Thymus (tissue), 11 donors: ENCODE results near the gene PRSS53. TPM values are rescaled to one million over a fixed set of nuclear protein-coding genes. Genes with fewer than 3 reads are reported as not detected.
A peak's percentile ranks its signal among the peaks of the same experiment; 100 is the strongest.

Experiments
- DNase-seq, 9 donors: peaks; one replicate each; pipeline ENCODE4 v3.0.0-alpha.2; 2013; ENCODE audit warnings: low spot score in 9 of 9, low read depth in 6 of 9, missing footprints in 1 of 9
- H3K27ac ChIP-seq, 2 donors: one replicate each; pipeline ENCODE4 v1.5.1; 2013; ENCODE audit warnings: control low read depth in 1 of 2, low read depth in 1 of 2, low read length in 1 of 2, mild to moderate bottlenecking in 1 of 2, moderate library complexity in 1 of 2
- H3K27me3 ChIP-seq, 2 donors: one replicate each; pipeline ENCODE4 v1.5.1; 2013; ENCODE audit warnings: low read length in 1 of 2; ENCODE audit not compliant: control insufficient read depth in 2 of 2, insufficient read depth in 1 of 2
- H3K36me3 ChIP-seq, 2 donors: one replicate each; pipeline ENCODE4 v1.5.1; 2013; ENCODE audit warnings: low read length in 1 of 2, mild to moderate bottlenecking in 1 of 2, moderate library complexity in 1 of 2; ENCODE audit not compliant: control insufficient read depth in 2 of 2, insufficient read depth in 2 of 2
- H3K4me1 ChIP-seq, 2 donors: one replicate each; pipeline ENCODE4 v1.5.1; 2013; ENCODE audit warnings: low read length in 2 of 2; ENCODE audit not compliant: control insufficient read depth in 2 of 2, insufficient read depth in 2 of 2
- H3K4me3 ChIP-seq, 2 donors: one replicate each; pipeline ENCODE4 v1.5.1; 2013; ENCODE audit warnings: low read length in 2 of 2, control low read depth in 1 of 2, mild to moderate bottlenecking in 1 of 2
- H3K9me3 ChIP-seq, 2 donors: one replicate each; pipeline ENCODE4 v1.5.1; 2013; ENCODE audit warnings: low read length in 1 of 2, mild to moderate bottlenecking in 1 of 2; ENCODE audit not compliant: control insufficient read depth in 2 of 2, insufficient read depth in 1 of 2
- whole genome bisulfite sequencing: extraction: QIAGEN DNeasy Blood & Tissue Kit; methylation state at CpG from one replicate; pipeline ENCODE4 v1.1.7; 2013; 5-methylcytosine and 5-hydroxymethylcytosine counted together
- polyA plus RNA-seq: library from polyadenylated mRNA; stranded (reverse); fragments of 200-250 nt; gene quantifications from one replicate; pipeline ENCODE4 v1.2.3, GENCODE V29; 2013
- total RNA-seq: library from RNA; stranded (reverse); fragments of 120-200 nt; gene quantifications from one replicate; pipeline ENCODE4 v1.2.4, GENCODE V29; 2013
- donor health status: healthy.

The PRSS53 gene
- total and polyA plus RNA-seq, 2 donors = 0.90 to 2.9 TPM

GRCh38 chr16:31043898-31044481, 44.8 kb downstream of the PRSS53 start:
- no peak overlapping the region for H3K27ac ChIP-seq
- H3K27me3 ChIP-seq = no peaks in the 10 kb centered on the region
- H3K4me1 ChIP-seq = no peaks in the 10 kb centered on the region
- H3K36me3 ChIP-seq = peaks cover 11 to 26% of the 10 kb centered on the region in 2 donors
- WGBS = 95% methylated on average over 4 of the region's 4 CpGs
- DNase-seq = no peak
- no peaks in the 10 kb centered on the region for H3K9me3 ChIP-seq
- H3K4me3 ChIP-seq = no peak overlapping the region

- Histone ChIP-seq H3K9me3 (no peaks in the 10 kb centered on the region), H3K36me3 (peaks cover 16 to 32% of the 10 kb centered on the region in 2 donors), H3K4me3 (no peak overlapping the region), H3K4me1 (no peaks in the 10 kb centered on the region), H3K27ac (no peak overlapping the region), H3K27me3 (no peaks in the 10 kb centered on the region)
- DNase-seq = no peak
- WGBS = 95% methylated on average over 1 of the region's 1 CpG
Observed at GRCh38 chr16:31043352-31043751, 45.4 kb downstream of the PRSS53 start.

- H3K9me3 ChIP-seq = no peaks in the 10 kb centered on the region
- H3K36me3 ChIP-seq = peaks cover 18 to 37% of the 10 kb centered on the region in 2 donors
- H3K27ac ChIP-seq = no peak overlapping the region
- H3K27me3 ChIP-seq = no peaks in the 10 kb centered on the region
- no peak for DNase-seq
- 99% methylated on average over 10 of the region's 10 CpGs for WGBS
- H3K4me1 ChIP-seq = no peaks in the 10 kb centered on the region
- H3K4me3 ChIP-seq = no peak overlapping the region
Observed at GRCh38 chr16:31042866-31043265, 45.9 kb downstream of the PRSS53 start.

- Histone ChIP-seq H3K36me3 (peaks cover 35 to 44% of the 10 kb centered on the region in 2 donors), H3K27me3 (no peaks in the 10 kb centered on the region), H3K4me3 (no peak overlapping the region), H3K4me1 (peaks cover 4 to 5% of the 10 kb centered on the region in 2 donors), H3K9me3 (no peaks in the 10 kb centered on the region), H3K27ac (no peak overlapping the region)
- 100% methylated on average over 2 of the region's 2 CpGs for WGBS
- DNase-seq = no peak
Observed at GRCh38 chr16:31038993-31039392, 49.8 kb downstream of the PRSS53 start.

- no peak overlapping the region for H3K4me3 ChIP-seq
- no peaks in the 10 kb centered on the region for H3K9me3 ChIP-seq
- no peak overlapping the region for H3K27ac ChIP-seq
- H3K4me1 ChIP-seq = peaks cover 4 to 14% of the 10 kb centered on the region in 2 donors
- no peaks in the 10 kb centered on the region for H3K27me3 ChIP-seq
- 63% methylated on average over 2 of the region's 2 CpGs for WGBS
- H3K36me3 ChIP-seq = peaks cover 35 to 37% of the 10 kb centered on the region in 2 donors
- DNase-seq = no peak
Observed at GRCh38 chr16:31036691-31037090, 52.1 kb downstream of the PRSS53 start.

- H3K4me1 ChIP-seq = peaks cover 4 to 14% of the 10 kb centered on the region in 2 donors
- 1% methylated on average over 47 of the region's 47 CpGs for WGBS
Observed at GRCh38 chr16:31033709-31034492, 54.8 kb downstream of the PRSS53 start.

More at GRCh38 chr16:31033709-31034492, 54.8 kb downstream of the PRSS53 start:
- Histone ChIP-seq H3K36me3 (peaks cover 17 to 23% of the 10 kb centered on the region in 2 donors), H3K27me3 (no peaks in the 10 kb centered on the region), H3K9me3 (no peaks in the 10 kb centered on the region), H3K27ac (peak overlapping the region; percentile 67 to 79), H3K4me3 (peak overlapping the region; percentile 73 to 92)
- DNase-seq = peak; percentile 69 to 92 (median 82)

Other genes starting within 250 kb of the PRSS53 start
- gene BCL7C, start 194.9 kb downstream of the PRSS53 start, total RNA-seq = 26.7 TPM
- 29.2 TPM for gene BCL7C, start 194.9 kb downstream of the PRSS53 start, polyA plus RNA-seq
- gene CTF1, start 192.3 kb downstream of the PRSS53 start, total RNA-seq = 0.38 TPM
- 3.8 TPM for gene CTF1, start 192.3 kb downstream of the PRSS53 start, polyA plus RNA-seq
- gene FBXL19, start 165.4 kb downstream of the PRSS53 start, total RNA-seq = 10.2 TPM
- 17.0 TPM for gene FBXL19, start 165.4 kb downstream of the PRSS53 start, polyA plus RNA-seq
- gene ORAI3, start 139.9 kb downstream of the PRSS53 start, total RNA-seq = 12.3 TPM
- 26.4 TPM for gene ORAI3, start 139.9 kb downstream of the PRSS53 start, polyA plus RNA-seq
- 2.4 TPM for gene SETD1A, start 131.2 kb downstream of the PRSS53 start, total RNA-seq
- gene SETD1A, start 131.2 kb downstream of the PRSS53 start, polyA plus RNA-seq = 13.1 TPM
- 3.5 TPM for gene HSD3B7, start 103.7 kb downstream of the PRSS53 start, total RNA-seq
- gene HSD3B7, start 103.7 kb downstream of the PRSS53 start, polyA plus RNA-seq = 8.4 TPM
- gene STX1B, start 78.3 kb downstream of the PRSS53 start, total RNA-seq = 0.19 TPM
- 1.0 TPM for gene STX1B, start 78.3 kb downstream of the PRSS53 start, polyA plus RNA-seq
- 20.0 TPM for gene STX4, start 55.4 kb downstream of the PRSS53 start, total RNA-seq
- gene STX4, start 55.4 kb downstream of the PRSS53 start, polyA plus RNA-seq = 108 TPM
- gene ZNF668, start 14.7 kb downstream of the PRSS53 start, total RNA-seq = 4.3 TPM
- 7.1 TPM for gene ZNF668, start 14.7 kb downstream of the PRSS53 start, polyA plus RNA-seq
- gene ZNF646, start 14.5 kb downstream of the PRSS53 start, total RNA-seq = 12.7 TPM
- gene ZNF646, start 14.5 kb downstream of the PRSS53 start, polyA plus RNA-seq = 8.1 TPM
- gene VKORC1, start 5.9 kb upstream of the PRSS53 start, total RNA-seq = 36.0 TPM
- gene VKORC1, start 5.9 kb upstream of the PRSS53 start, polyA plus RNA-seq = 48.7 TPM
- 9.3 TPM for gene BCKDK, start 19.4 kb upstream of the PRSS53 start, total RNA-seq
- 16.7 TPM for gene BCKDK, start 19.4 kb upstream of the PRSS53 start, polyA plus RNA-seq
- 62.3 TPM for gene KAT8, start 28.7 kb upstream of the PRSS53 start, total RNA-seq
- gene KAT8, start 28.7 kb upstream of the PRSS53 start, polyA plus RNA-seq = 72.9 TPM
- 12.8 TPM for gene PRSS8, start 46.8 kb upstream of the PRSS53 start, total RNA-seq
- gene PRSS8, start 46.8 kb upstream of the PRSS53 start, polyA plus RNA-seq = 18.2 TPM
- 5.7 TPM for gene PRSS36, start 61.1 kb upstream of the PRSS53 start, total RNA-seq
- 4.3 TPM for gene PRSS36, start 61.1 kb upstream of the PRSS53 start, polyA plus RNA-seq
- 36.5 TPM for gene FUS, start 91.2 kb upstream of the PRSS53 start, total RNA-seq
- gene FUS, start 91.2 kb upstream of the PRSS53 start, polyA plus RNA-seq = 478 TPM
- 55.3 TPM for gene PYCARD, start 113.8 kb upstream of the PRSS53 start, total RNA-seq
- gene PYCARD, start 113.8 kb upstream of the PRSS53 start, polyA plus RNA-seq = 62.7 TPM
- gene TRIM72, start 125.2 kb upstream of the PRSS53 start, total RNA-seq = 0.19 TPM
- gene TRIM72, start 125.2 kb upstream of the PRSS53 start, polyA plus RNA-seq = 0.50 TPM
- gene PYDC1, start 128.2 kb upstream of the PRSS53 start, total RNA-seq = 1.3 TPM
- gene PYDC1, start 128.2 kb upstream of the PRSS53 start, polyA plus RNA-seq = 10.1 TPM
- 6.8 TPM for gene ITGAM, start 171.0 kb upstream of the PRSS53 start, total RNA-seq
- 7.0 TPM for gene ITGAM, start 171.0 kb upstream of the PRSS53 start, polyA plus RNA-seq